SK-N-SH (cell line): ENCODE data around the gene RAPGEF6.

ENCODE experiments used
- EP300 ChIP-seq, 2 experiments: IDR thresholded peaks; 2 replicates each; pipeline versions ENCODE4 v1.4.0 to v1.6.1; 2012; ENCODE audit warnings: borderline replicate concordance in 1 of 2, low read depth in 1 of 2, low read length in 1 of 2
- NFIC ChIP-seq: IDR thresholded peaks from 2 replicates; pipeline ENCODE4 v1.4.0; 2012; ENCODE audit warnings: borderline replicate concordance
- POLR2AphosphoS5 ChIP-seq: IDR thresholded peaks from 2 replicates; pipeline ENCODE4 v1.6.1; 2012; ENCODE audit warnings: low read depth, low read length
- TF ChIP-seq, protein P1 (sequence below): fragments of 200-600 bp; sonication (generic); IDR thresholded peaks from 2 replicates; pipeline ENCODE4 v1.6.1; 2017; ENCODE audit warnings: antibody characterized with exemption, mild to moderate bottlenecking, moderate library complexity

DNA sequence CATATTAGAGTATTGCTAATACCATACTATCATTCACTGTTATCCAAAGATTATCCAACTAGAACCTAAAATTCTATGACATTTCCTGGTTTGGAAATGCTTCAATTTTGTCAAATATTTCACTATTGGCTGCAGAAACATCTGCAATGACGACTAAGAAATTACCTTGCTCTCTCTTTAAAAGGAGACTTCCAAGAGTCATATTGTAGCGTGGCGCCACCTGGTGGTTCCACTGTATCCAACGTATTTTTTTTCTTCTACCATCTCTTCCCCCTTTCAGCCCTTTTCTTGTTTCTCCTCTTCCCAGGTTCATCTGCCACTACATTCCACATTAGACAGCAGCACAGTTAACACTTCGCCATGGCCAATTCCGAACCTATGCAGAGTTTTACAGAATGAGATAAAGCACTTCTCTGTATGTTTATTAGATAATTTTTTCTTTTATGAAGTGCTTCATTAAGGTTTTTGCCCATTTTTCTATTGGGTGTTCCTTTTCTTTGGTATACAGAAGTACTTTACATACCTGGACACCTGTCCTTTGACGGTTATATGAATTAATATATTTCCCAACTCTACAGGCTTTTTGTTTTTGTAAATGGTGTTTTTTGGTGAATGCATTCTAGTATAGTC lies 217.7 kb downstream of the RAPGEF6 start:
- TF ChIP-seq POLR2AphosphoS5 (no peak), EP300 (IDR thresholded peaks at IDR 0.05; ENCODE audit: borderline replicate concordance in 1 of 2, low read depth in 1 of 2, low read length in 1 of 2) (no peak), NFIC (no peak)
- TF ChIP-seq, protein P1, sequence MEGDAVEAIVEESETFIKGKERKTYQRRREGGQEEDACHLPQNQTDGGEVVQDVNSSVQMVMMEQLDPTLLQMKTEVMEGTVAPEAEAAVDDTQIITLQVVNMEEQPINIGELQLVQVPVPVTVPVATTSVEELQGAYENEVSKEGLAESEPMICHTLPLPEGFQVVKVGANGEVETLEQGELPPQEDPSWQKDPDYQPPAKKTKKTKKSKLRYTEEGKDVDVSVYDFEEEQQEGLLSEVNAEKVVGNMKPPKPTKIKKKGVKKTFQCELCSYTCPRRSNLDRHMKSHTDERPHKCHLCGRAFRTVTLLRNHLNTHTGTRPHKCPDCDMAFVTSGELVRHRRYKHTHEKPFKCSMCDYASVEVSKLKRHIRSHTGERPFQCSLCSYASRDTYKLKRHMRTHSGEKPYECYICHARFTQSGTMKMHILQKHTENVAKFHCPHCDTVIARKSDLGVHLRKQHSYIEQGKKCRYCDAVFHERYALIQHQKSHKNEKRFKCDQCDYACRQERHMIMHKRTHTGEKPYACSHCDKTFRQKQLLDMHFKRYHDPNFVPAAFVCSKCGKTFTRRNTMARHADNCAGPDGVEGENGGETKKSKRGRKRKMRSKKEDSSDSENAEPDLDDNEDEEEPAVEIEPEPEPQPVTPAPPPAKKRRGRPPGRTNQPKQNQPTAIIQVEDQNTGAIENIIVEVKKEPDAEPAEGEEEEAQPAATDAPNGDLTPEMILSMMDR, result peak; percentile 89
